K562 treated with DMSO at 1 percent for 48 hours (cell line): ENCODE data around the gene RBMS1. TPM values are rescaled to one million over a fixed set of nuclear protein-coding genes. Genes with fewer than 3 reads are reported as not detected.

Source experiments
- total RNA-seq: library from RNA; unstranded; fragments of 300-600 nt; gene quantifications from 2 replicates; pipeline ENCODE4 v1.2.3, GENCODE V29; 2022; ENCODE audit warnings: low replicate concordance; ENCODE audit errors: extremely low read depth

The RBMS1 gene, protein sequence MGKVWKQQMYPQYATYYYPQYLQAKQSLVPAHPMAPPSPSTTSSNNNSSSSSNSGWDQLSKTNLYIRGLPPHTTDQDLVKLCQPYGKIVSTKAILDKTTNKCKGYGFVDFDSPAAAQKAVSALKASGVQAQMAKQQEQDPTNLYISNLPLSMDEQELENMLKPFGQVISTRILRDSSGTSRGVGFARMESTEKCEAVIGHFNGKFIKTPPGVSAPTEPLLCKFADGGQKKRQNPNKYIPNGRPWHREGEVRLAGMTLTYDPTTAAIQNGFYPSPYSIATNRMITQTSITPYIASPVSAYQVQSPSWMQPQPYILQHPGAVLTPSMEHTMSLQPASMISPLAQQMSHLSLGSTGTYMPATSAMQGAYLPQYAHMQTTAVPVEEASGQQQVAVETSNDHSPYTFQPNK
- total RNA-seq, result not detected in 2 replicates

DNA sequence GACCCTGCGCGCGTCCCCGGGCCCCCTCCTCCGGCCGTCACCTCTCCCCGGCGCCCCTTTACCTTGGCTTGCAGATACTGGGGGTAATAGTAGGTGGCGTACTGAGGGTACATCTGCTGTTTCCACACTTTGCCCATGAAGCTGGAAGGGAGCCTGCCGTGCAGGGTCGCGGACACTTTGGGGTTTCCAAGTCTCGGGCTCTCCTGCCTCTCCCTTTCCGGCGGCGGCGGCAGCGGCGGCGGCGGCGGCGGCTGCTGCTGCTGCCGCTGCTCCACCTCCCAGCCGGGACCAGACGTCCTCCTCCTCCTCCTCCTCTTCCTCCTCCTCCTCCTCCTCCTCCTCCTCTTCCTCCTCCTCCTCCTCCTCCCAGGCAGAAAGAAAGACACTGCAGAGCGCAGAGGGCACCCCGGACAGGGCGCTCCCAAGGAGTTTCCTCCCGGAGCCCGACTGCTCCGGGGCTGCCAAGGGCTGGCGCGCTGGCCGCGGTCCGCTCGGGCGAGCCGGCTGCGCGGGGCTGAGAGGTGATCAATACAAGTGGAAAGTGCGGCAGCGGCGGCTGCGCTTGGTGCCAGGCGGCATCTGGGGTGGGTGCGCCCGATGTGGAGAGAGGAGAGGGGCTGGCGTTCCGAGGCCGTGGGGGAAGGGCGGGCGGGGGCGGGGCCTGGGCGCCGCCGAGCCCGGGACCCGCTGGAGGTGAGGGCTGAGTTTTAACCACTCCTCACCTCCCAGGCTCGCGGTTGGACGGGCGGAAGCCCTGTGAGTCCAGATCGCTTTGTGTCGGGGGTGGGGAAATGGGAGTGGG, at the start of gene RBMS1:
Gene RBMS1 (minus strand): TSS at position 581 of the 802 bp plus-strand sequence. CDS start 444 bp downstream, at position 137.

